HFFc6 (cell line): ENCODE measurements around the gene TMEM121B. TPM values are rescaled to one million over a fixed set of nuclear protein-coding genes. Genes with fewer than 3 reads are reported as not detected.

ENCODE experiments used
- DNase-seq: peaks from one replicate; pipeline ENCODE4 v3.0.0-alpha.2; 2018
- H3K27ac Mint-ChIP-seq: 2 replicates; pipeline ENCODE4 v1.8.0; 2020; ENCODE audit warnings: mild to moderate bottlenecking, mixed read lengths
- H3K27me3 Mint-ChIP-seq: 2 replicates; pipeline ENCODE4 v1.8.0; 2021; ENCODE audit warnings: mild to moderate bottlenecking, moderate library complexity, mixed read lengths; ENCODE audit not compliant: insufficient read depth
- H3K36me3 Mint-ChIP-seq: 2 replicates; pipeline ENCODE4 v1.8.0; 2021; ENCODE audit warnings: low read depth, mixed read lengths
- H3K4me1 Mint-ChIP-seq: 2 replicates; pipeline ENCODE4 v1.8.0; 2020; ENCODE audit warnings: low read depth, mixed read lengths
- H3K4me3 Mint-ChIP-seq: 2 replicates; pipeline ENCODE4 v1.8.0; 2020; ENCODE audit warnings: mild to moderate bottlenecking, moderate library complexity, mixed read lengths
- H3K9me3 Mint-ChIP-seq: 2 replicates; pipeline ENCODE4 v1.8.0; 2020; ENCODE audit warnings: mild to moderate bottlenecking, mixed read lengths
- total RNA-seq, 6 experiments: library from RNA; stranded (reverse); fragmentation: NEBNext Ultra II Directional; extraction: Animal tissue kit (Norgen Biotek cat#: 25700); gene quantifications; 2 replicates in 1 of 6; 3 replicates in 5 of 6; pipeline ENCODE4 v1.2.3, GENCODE V29; 2021
- TF ChIP-seq, protein P1 (sequence below): fragments of 200-600 bp; sonication (generic); IDR thresholded peaks from 2 replicates; pipeline ENCODE4 v1.5.0; 2021; ENCODE audit warnings: antibody characterized with exemption, mild to moderate bottlenecking

Gene TMEM121B
- total RNA-seq, 6 experiments from 2014 or later = 0.05 to 0.11 (median 0.07) TPM

DNA sequence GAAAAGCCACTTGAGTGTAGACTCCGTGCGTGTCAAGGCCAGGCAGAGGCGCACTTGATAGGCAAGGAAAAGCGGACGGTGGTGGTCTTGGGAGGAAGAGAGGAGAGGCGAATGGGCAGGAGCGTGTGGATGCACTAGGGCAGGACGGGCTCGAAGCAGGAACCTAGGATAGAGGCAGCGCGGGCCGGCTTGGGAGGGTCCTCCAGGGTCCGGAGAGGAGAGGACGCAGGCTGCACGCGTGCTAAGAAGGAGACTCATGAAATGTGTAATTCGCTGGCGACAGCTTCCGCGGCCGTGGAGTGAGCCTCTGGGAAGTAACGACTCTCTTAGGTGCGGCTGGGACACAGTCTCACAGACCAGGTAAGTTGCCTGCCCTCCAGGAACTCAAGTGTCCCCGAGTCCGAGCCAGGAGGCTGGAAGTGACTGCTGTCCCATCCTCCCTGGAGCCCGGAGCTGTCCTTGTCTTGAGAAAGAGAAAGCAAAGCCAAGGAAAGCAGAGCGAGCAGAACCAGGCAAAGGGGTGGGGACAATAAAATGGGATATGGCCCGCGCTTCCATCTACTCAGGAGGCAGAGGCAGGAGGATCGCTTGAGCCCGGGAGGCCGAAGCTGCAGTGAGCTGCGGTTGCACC is 37.2 kb downstream of the TMEM121B start:
- peaks cover 42% of the 10 kb centered on the region for H3K4me1 Mint-ChIP-seq
- H3K4me3 Mint-ChIP-seq = peak overlapping the region; percentile 90
- no peaks in the 10 kb centered on the region for H3K9me3 Mint-ChIP-seq
- peaks cover 2% of the 10 kb centered on the region; the same call in 1 of the 2 replicates for H3K27me3 Mint-ChIP-seq
- DNase-seq = no peak
- TF ChIP-seq, protein P1, sequence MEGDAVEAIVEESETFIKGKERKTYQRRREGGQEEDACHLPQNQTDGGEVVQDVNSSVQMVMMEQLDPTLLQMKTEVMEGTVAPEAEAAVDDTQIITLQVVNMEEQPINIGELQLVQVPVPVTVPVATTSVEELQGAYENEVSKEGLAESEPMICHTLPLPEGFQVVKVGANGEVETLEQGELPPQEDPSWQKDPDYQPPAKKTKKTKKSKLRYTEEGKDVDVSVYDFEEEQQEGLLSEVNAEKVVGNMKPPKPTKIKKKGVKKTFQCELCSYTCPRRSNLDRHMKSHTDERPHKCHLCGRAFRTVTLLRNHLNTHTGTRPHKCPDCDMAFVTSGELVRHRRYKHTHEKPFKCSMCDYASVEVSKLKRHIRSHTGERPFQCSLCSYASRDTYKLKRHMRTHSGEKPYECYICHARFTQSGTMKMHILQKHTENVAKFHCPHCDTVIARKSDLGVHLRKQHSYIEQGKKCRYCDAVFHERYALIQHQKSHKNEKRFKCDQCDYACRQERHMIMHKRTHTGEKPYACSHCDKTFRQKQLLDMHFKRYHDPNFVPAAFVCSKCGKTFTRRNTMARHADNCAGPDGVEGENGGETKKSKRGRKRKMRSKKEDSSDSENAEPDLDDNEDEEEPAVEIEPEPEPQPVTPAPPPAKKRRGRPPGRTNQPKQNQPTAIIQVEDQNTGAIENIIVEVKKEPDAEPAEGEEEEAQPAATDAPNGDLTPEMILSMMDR = no peak
- H3K27ac Mint-ChIP-seq = peak overlapping the region; percentile 75; the same call in 1 of the 2 replicates
- no peaks in the 10 kb centered on the region for H3K36me3 Mint-ChIP-seq

DNA sequence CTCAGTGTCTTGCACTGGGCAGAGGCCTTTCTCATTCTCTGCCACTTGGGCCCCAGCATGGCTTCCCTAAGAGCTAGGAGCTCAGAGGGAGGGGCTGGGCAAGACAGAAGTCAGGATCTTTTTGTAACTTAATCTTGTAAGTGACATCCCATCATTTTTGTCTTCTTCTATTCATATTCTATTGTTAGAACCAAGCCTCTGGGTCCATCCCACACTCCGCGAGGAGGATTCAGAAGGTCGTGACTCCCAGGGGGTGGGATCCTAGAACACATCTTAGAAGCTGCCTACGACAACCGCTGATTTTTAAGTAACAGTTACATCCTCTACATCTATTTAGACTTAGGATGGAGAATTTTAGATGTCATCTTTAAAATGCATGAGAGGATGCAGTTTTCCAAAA is 37.9 kb downstream of the TMEM121B start:
- no peak overlapping the region for H3K27ac Mint-ChIP-seq
- no peak for DNase-seq
- H3K36me3 Mint-ChIP-seq = no peaks in the 10 kb centered on the region
- H3K4me1 Mint-ChIP-seq = peaks cover 42% of the 10 kb centered on the region
- TF ChIP-seq, protein P1 = no peak
- peak overlapping the region; percentile 22; the same call in 1 of the 2 replicates for H3K4me3 Mint-ChIP-seq
- peaks cover 2% of the 10 kb centered on the region; the same call in 1 of the 2 replicates for H3K27me3 Mint-ChIP-seq
- no peaks in the 10 kb centered on the region for H3K9me3 Mint-ChIP-seq

DNA sequence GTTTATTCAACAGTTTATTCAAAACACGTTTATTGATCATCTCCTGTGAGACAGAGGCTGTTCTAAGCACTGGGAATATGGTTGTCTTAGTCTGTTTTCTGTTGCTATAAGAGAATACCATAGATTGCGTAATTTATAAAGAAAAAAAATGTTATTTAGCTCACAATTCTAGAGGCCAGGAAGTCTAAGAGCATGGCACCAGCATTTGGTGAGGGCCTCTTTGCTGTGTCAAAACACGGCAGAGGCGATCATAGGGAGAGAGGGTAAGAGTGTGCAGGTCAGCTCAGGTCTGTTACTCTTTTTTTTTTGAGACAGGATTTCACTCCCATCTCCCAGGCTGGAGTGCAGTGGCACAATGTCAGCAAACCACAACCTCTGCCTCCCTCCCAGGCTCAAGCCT is 41.6 kb downstream of the TMEM121B start:
- Mint-ChIP-seq H3K4me3 (no peak overlapping the region), H3K4me1 (peaks cover 54% of the 10 kb centered on the region), H3K36me3 (no peaks in the 10 kb centered on the region), H3K27ac (no peak overlapping the region), H3K27me3 (no peaks in the 10 kb centered on the region; the same call in 1 of the 2 replicates), H3K9me3 (no peaks in the 10 kb centered on the region)
- TF ChIP-seq, protein P1 = no peak
- DNase-seq = no peak

DNA sequence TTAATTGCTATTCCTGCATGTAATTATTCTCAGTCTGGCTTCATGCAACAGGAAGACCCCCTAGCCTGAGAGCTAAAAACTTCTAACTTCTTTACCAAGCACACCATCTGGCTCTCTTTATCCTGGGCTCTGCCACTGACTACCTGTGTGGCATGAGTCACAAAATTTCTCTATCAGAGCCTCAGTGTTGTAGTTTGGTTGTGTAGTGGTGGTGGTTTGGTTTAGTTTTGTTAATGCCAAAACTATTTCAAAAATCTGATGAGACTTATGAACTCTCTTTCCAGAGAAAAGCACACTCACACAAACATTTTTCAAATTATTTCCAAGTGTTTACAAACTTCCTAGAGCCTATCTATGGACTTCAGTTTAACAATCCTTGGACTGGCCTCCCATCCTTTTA is 43.9 kb downstream of the TMEM121B start:
- Mint-ChIP-seq H3K9me3 (no peaks in the 10 kb centered on the region), H3K4me1 (peaks cover 49% of the 10 kb centered on the region), H3K27me3 (peaks cover 4% of the 10 kb centered on the region), H3K36me3 (no peaks in the 10 kb centered on the region), H3K4me3 (peak overlapping the region; percentile 36; the same call in 1 of the 2 replicates), H3K27ac (peak overlapping the region; percentile 75)
- TF ChIP-seq, protein P1 = no peak
- peak; percentile 80 for DNase-seq

DNA sequence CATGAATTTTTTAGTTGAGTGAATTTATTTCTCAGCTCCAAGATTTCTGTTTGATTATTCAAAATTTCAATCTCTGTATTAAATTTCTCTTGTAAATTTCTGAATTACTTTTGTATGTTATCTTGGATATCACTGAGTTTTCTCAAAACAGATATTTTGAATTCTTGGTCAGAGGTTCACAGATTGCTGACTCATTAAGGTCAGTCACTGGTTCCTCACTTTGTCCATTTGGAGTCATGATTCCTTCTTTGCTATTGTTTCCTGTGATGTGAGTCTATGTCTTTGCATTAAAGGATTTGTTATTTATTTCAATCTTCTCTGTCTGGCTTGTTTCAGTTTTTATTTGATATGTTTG is 46.5 kb downstream of the TMEM121B start:
- peak; percentile 46 for DNase-seq
- H3K27me3 Mint-ChIP-seq = peaks cover 4% of the 10 kb centered on the region
- H3K27ac Mint-ChIP-seq = peak overlapping the region; percentile 58
- H3K4me3 Mint-ChIP-seq = no peak overlapping the region; the same call in 1 of the 2 replicates
- TF ChIP-seq, protein P1 = no peak
- H3K9me3 Mint-ChIP-seq = no peaks in the 10 kb centered on the region
- H3K4me1 Mint-ChIP-seq = peaks cover 48% of the 10 kb centered on the region
- H3K36me3 Mint-ChIP-seq = no peaks in the 10 kb centered on the region
